HEK293 (cell line): ENCODE results near the gene HHAT.

Source experiments
- KLF16 ChIP-seq: fragments of 450-650 bp; formaldehyde crosslinking; IDR thresholded peaks from 2 replicates; pipeline ENCODE4 v1.5.1; 2017; ENCODE audit warnings: missing biosample characterization, missing genetic modification characterization
- SP2 ChIP-seq: fragments of 450-650 bp; formaldehyde crosslinking; IDR thresholded peaks from 2 replicates; pipeline ENCODE4 v1.5.1; 2016; ENCODE audit warnings: missing biosample characterization, missing genetic modification characterization
- WT1 ChIP-seq: fragments of 450-650 bp; formaldehyde crosslinking; IDR thresholded peaks from 2 replicates; pipeline ENCODE4 v1.5.1; 2016; ENCODE audit warnings: missing biosample characterization, missing genetic modification characterization
- YY1 ChIP-seq: fragments of 450-650 bp; formaldehyde crosslinking; IDR thresholded peaks from 2 replicates; pipeline ENCODE4 v1.5.1; 2018; ENCODE audit warnings: missing biosample characterization, missing genetic modification characterization
- ZNF121 ChIP-seq: fragments of 450-650 bp; formaldehyde crosslinking; IDR thresholded peaks from 2 replicates; pipeline ENCODE4 v1.5.1; 2016; ENCODE audit warnings: missing biosample characterization, missing genetic modification characterization
- ZNF23 ChIP-seq: fragments of 450-650 bp; formaldehyde crosslinking; IDR thresholded peaks from 2 replicates; pipeline ENCODE4 v1.5.1; 2016; ENCODE audit warnings: missing biosample characterization, missing genetic modification characterization, borderline replicate concordance
- ZNF555 ChIP-seq: fragments of 450-650 bp; formaldehyde crosslinking; conservative IDR thresholded peaks from 2 replicates; pipeline ENCODE4 v1.5.1; 2017; ENCODE audit warnings: missing biosample characterization, mild to moderate bottlenecking, missing genetic modification characterization, inconsistent platforms
- ZNF76 ChIP-seq: fragments of 450-650 bp; formaldehyde crosslinking; IDR thresholded peaks from 2 replicates; pipeline ENCODE4; 2016; ENCODE audit warnings: low read depth, missing biosample characterization, missing genetic modification characterization, borderline replicate concordance
- TF ChIP-seq, protein P1 (sequence below): fragments of 450-650 bp; formaldehyde crosslinking; IDR thresholded peaks from 2 replicates; pipeline ENCODE4 v1.5.1; 2016; ENCODE audit warnings: missing biosample characterization, missing genetic modification characterization
- TF ChIP-seq, protein P2 (sequence below): fragments of 450-650 bp; formaldehyde crosslinking; IDR thresholded peaks from 2 replicates; pipeline ENCODE4 v1.5.1; 2016; ENCODE audit warnings: missing biosample characterization, missing genetic modification characterization
- TF ChIP-seq, protein P3 (sequence below): fragments of 450-650 bp; formaldehyde crosslinking; IDR thresholded peaks from 2 replicates; pipeline ENCODE4 v1.5.1; 2016; ENCODE audit warnings: missing biosample characterization, missing genetic modification characterization
- TF ChIP-seq, protein P4 (sequence below): fragments of 450-650 bp; formaldehyde crosslinking; IDR thresholded peaks from 2 replicates; pipeline ENCODE4 v1.5.1; 2016; ENCODE audit warnings: missing biosample characterization, missing genetic modification characterization
- TF ChIP-seq, protein P5 (sequence below): fragments of 450-650 bp; formaldehyde crosslinking; IDR thresholded peaks from 2 replicates; pipeline ENCODE4 v1.5.1; 2016; ENCODE audit warnings: missing biosample characterization, missing genetic modification characterization

DNA sequence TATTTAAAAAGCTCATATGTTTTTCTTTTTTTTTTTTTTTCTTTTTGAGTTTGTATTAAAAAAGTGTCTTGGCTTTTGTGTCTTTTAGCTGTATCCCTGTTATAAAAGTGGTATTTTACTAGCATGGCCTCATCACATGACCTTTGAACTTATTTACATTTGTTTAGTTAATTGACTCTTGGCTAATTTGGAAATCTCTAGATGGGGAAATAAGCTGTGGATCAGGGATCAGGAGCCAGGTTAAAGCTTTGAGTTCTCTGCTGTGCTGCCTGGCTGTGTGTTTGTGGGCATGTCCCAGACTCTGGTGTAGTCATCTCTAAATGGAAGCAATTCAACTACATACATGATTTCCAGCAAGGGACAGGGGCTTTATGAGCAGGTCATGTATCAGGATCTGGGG, 56.5 kb downstream of the HHAT start:
- TF ChIP-seq, protein P1, sequence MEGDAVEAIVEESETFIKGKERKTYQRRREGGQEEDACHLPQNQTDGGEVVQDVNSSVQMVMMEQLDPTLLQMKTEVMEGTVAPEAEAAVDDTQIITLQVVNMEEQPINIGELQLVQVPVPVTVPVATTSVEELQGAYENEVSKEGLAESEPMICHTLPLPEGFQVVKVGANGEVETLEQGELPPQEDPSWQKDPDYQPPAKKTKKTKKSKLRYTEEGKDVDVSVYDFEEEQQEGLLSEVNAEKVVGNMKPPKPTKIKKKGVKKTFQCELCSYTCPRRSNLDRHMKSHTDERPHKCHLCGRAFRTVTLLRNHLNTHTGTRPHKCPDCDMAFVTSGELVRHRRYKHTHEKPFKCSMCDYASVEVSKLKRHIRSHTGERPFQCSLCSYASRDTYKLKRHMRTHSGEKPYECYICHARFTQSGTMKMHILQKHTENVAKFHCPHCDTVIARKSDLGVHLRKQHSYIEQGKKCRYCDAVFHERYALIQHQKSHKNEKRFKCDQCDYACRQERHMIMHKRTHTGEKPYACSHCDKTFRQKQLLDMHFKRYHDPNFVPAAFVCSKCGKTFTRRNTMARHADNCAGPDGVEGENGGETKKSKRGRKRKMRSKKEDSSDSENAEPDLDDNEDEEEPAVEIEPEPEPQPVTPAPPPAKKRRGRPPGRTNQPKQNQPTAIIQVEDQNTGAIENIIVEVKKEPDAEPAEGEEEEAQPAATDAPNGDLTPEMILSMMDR: no peak
- TF ChIP-seq, protein P2, sequence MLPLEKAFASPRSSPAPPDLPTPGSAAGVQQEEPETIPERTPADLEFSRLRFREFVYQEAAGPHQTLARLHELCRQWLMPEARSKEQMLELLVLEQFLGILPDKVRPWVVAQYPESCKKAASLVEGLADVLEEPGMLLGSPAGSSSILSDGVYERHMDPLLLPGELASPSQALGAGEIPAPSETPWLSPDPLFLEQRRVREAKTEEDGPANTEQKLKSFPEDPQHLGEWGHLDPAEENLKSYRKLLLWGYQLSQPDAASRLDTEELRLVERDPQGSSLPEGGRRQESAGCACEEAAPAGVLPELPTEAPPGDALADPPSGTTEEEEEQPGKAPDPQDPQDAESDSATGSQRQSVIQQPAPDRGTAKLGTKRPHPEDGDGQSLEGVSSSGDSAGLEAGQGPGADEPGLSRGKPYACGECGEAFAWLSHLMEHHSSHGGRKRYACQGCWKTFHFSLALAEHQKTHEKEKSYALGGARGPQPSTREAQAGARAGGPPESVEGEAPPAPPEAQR (tag by site-specific recombination): no peak
- no peak for TF ChIP-seq ZNF23
- no peak for TF ChIP-seq YY1
- TF ChIP-seq ZNF555 (tag by site-specific recombination): no peak
- TF ChIP-seq, protein P3, sequence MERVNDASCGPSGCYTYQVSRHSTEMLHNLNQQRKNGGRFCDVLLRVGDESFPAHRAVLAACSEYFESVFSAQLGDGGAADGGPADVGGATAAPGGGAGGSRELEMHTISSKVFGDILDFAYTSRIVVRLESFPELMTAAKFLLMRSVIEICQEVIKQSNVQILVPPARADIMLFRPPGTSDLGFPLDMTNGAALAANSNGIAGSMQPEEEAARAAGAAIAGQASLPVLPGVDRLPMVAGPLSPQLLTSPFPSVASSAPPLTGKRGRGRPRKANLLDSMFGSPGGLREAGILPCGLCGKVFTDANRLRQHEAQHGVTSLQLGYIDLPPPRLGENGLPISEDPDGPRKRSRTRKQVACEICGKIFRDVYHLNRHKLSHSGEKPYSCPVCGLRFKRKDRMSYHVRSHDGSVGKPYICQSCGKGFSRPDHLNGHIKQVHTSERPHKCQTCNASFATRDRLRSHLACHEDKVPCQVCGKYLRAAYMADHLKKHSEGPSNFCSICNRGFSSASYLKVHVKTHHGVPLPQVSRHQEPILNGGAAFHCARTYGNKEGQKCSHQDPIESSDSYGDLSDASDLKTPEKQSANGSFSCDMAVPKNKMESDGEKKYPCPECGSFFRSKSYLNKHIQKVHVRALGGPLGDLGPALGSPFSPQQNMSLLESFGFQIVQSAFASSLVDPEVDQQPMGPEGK: no peak
- no peak for TF ChIP-seq WT1 (tag by site-specific recombination)
- no peak for TF ChIP-seq ZNF76 (tag by site-specific recombination)
- TF ChIP-seq KLF16 (tag by site-specific recombination): no peak
- TF ChIP-seq, protein P4, sequence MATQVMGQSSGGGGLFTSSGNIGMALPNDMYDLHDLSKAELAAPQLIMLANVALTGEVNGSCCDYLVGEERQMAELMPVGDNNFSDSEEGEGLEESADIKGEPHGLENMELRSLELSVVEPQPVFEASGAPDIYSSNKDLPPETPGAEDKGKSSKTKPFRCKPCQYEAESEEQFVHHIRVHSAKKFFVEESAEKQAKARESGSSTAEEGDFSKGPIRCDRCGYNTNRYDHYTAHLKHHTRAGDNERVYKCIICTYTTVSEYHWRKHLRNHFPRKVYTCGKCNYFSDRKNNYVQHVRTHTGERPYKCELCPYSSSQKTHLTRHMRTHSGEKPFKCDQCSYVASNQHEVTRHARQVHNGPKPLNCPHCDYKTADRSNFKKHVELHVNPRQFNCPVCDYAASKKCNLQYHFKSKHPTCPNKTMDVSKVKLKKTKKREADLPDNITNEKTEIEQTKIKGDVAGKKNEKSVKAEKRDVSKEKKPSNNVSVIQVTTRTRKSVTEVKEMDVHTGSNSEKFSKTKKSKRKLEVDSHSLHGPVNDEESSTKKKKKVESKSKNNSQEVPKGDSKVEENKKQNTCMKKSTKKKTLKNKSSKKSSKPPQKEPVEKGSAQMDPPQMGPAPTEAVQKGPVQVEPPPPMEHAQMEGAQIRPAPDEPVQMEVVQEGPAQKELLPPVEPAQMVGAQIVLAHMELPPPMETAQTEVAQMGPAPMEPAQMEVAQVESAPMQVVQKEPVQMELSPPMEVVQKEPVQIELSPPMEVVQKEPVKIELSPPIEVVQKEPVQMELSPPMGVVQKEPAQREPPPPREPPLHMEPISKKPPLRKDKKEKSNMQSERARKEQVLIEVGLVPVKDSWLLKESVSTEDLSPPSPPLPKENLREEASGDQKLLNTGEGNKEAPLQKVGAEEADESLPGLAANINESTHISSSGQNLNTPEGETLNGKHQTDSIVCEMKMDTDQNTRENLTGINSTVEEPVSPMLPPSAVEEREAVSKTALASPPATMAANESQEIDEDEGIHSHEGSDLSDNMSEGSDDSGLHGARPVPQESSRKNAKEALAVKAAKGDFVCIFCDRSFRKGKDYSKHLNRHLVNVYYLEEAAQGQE (tag by site-specific recombination): no peak
- no peak for TF ChIP-seq ZNF121 (tag by site-specific recombination)
- no peak for TF ChIP-seq SP2
- TF ChIP-seq, protein P5, sequence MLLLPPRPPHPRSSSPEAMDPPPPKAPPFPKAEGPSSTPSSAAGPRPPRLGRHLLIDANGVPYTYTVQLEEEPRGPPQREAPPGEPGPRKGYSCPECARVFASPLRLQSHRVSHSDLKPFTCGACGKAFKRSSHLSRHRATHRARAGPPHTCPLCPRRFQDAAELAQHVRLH (tag by site-specific recombination): no peak
